ENCODE data around the gene MRNIP. TPM values are rescaled to one million over a fixed set of nuclear protein-coding genes. Genes with fewer than 3 reads are reported as not detected.

Gene MRNIP
- total and polyA plus RNA-seq, 9 donors: 10.7 to 20.2 (median 15.9) TPM

GRCh38 chr5:179798771-179799643 is 59.6 kb downstream of the MRNIP start:
- H3K9me3 ChIP-seq (replicated peaks; ENCODE audit: control insufficient read depth, low read depth, low read length): no peaks in the 10 kb centered on the region
- no peak overlapping the region for H3K4me3 ChIP-seq (ENCODE audit: low read length)
- no peak for DNase-seq
- peaks cover 9% of the 10 kb centered on the region for H3K27me3 ChIP-seq (ENCODE audit: control insufficient read depth, insufficient read depth, low read length)
- H3K4me1 ChIP-seq (ENCODE audit: control insufficient read depth, insufficient read depth, low read length): peaks cover 34% of the 10 kb centered on the region
- H3K36me3 ChIP-seq (ENCODE audit: control insufficient read depth, insufficient read depth, low read length): peaks cover 45% of the 10 kb centered on the region
- 90% methylated on average over 29 of the region's 36 CpGs for WGBS (ENCODE audit: insufficient coverage)
- no peak overlapping the region for H3K27ac ChIP-seq (ENCODE audit: low read length)

GRCh38 chr5:179798144-179798770 is 60.4 kb downstream of the MRNIP start:
- WGBS (ENCODE audit: insufficient coverage): 93% methylated on average over 16 of the region's 23 CpGs
- no peak overlapping the region for H3K27ac ChIP-seq (ENCODE audit: low read length)
- H3K27me3 ChIP-seq (ENCODE audit: control insufficient read depth, insufficient read depth, low read length): peaks cover 9% of the 10 kb centered on the region
- H3K9me3 ChIP-seq (replicated peaks; ENCODE audit: control insufficient read depth, low read depth, low read length): no peaks in the 10 kb centered on the region
- H3K4me1 ChIP-seq (ENCODE audit: control insufficient read depth, insufficient read depth, low read length): peaks cover 36% of the 10 kb centered on the region
- H3K36me3 ChIP-seq (ENCODE audit: control insufficient read depth, insufficient read depth, low read length): peaks cover 45% of the 10 kb centered on the region
- H3K4me3 ChIP-seq (ENCODE audit: low read length): no peak overlapping the region
- DNase-seq: no peak

- peaks cover 45% of the 10 kb centered on the region for H3K36me3 ChIP-seq (ENCODE audit: control insufficient read depth, insufficient read depth, low read length)
- H3K4me1 ChIP-seq (ENCODE audit: control insufficient read depth, insufficient read depth, low read length): peaks cover 37% of the 10 kb centered on the region
- no peaks in the 10 kb centered on the region for H3K9me3 ChIP-seq (replicated peaks; ENCODE audit: control insufficient read depth, low read depth, low read length)
- peaks cover 9% of the 10 kb centered on the region for H3K27me3 ChIP-seq (ENCODE audit: control insufficient read depth, insufficient read depth, low read length)
- DNase-seq: no peak
- no peak overlapping the region for H3K27ac ChIP-seq (ENCODE audit: low read length)
- 92% methylated on average over 30 of the region's 30 CpGs for WGBS (ENCODE audit: insufficient coverage)
- H3K4me3 ChIP-seq (ENCODE audit: low read length): no peak overlapping the region
Measured at GRCh38 chr5:179797741-179798140, 60.9 kb downstream of the MRNIP start.

- no peak for DNase-seq
- Histone ChIP-seq H3K36me3 (ENCODE audit: control insufficient read depth, insufficient read depth, low read length) (peaks cover 45% of the 10 kb centered on the region), H3K27ac (ENCODE audit: low read length) (no peak overlapping the region), H3K9me3 (replicated peaks; ENCODE audit: control insufficient read depth, low read depth, low read length) (no peaks in the 10 kb centered on the region), H3K4me1 (ENCODE audit: control insufficient read depth, insufficient read depth, low read length) (peaks cover 35% of the 10 kb centered on the region), H3K27me3 (ENCODE audit: control insufficient read depth, insufficient read depth, low read length) (peaks cover 9% of the 10 kb centered on the region), H3K4me3 (ENCODE audit: low read length) (no peak overlapping the region)
- 82% methylated on average over 15 of the region's 21 CpGs for WGBS (ENCODE audit: insufficient coverage)
Measured at GRCh38 chr5:179796877-179797608, 61.6 kb downstream of the MRNIP start.

GRCh38 chr5:179795863-179796833 is 62.5 kb downstream of the MRNIP start:
- H3K4me3 ChIP-seq (ENCODE audit: low read length): peak overlapping the region; percentile 54
- WGBS (ENCODE audit: insufficient coverage): under 1% methylated on average over 99 of the region's 113 CpGs
- peaks cover 43% of the 10 kb centered on the region for H3K36me3 ChIP-seq (ENCODE audit: control insufficient read depth, insufficient read depth, low read length)
- H3K9me3 ChIP-seq (replicated peaks; ENCODE audit: control insufficient read depth, low read depth, low read length): no peaks in the 10 kb centered on the region
- no peak overlapping the region for H3K27ac ChIP-seq (ENCODE audit: low read length)
- H3K27me3 ChIP-seq (ENCODE audit: control insufficient read depth, insufficient read depth, low read length): peaks cover 9% of the 10 kb centered on the region
- peaks cover 34% of the 10 kb centered on the region for H3K4me1 ChIP-seq (ENCODE audit: control insufficient read depth, insufficient read depth, low read length)
- peak; percentile 88 for DNase-seq

- WGBS (ENCODE audit: insufficient coverage): 6% methylated on average over 44 of the region's 53 CpGs
- H3K27ac ChIP-seq (ENCODE audit: low read length): no peak overlapping the region
- H3K27me3 ChIP-seq (ENCODE audit: control insufficient read depth, insufficient read depth, low read length): peaks cover 9% of the 10 kb centered on the region
- no peaks in the 10 kb centered on the region for H3K9me3 ChIP-seq (replicated peaks; ENCODE audit: control insufficient read depth, low read depth, low read length)
- DNase-seq: no peak
- H3K36me3 ChIP-seq (ENCODE audit: control insufficient read depth, insufficient read depth, low read length): peaks cover 34% of the 10 kb centered on the region
- H3K4me3 ChIP-seq (ENCODE audit: low read length): peak overlapping the region; percentile 31
- H3K4me1 ChIP-seq (ENCODE audit: control insufficient read depth, insufficient read depth, low read length): peaks cover 34% of the 10 kb centered on the region
Measured at GRCh38 chr5:179795049-179795862, 63.4 kb downstream of the MRNIP start.

- Histone ChIP-seq H3K36me3 (ENCODE audit: control insufficient read depth, insufficient read depth, low read length) (peaks cover 27% of the 10 kb centered on the region), H3K27me3 (ENCODE audit: control insufficient read depth, insufficient read depth, low read length) (peaks cover 9% of the 10 kb centered on the region), H3K9me3 (replicated peaks; ENCODE audit: control insufficient read depth, low read depth, low read length) (no peaks in the 10 kb centered on the region), H3K4me1 (ENCODE audit: control insufficient read depth, insufficient read depth, low read length) (peaks cover 34% of the 10 kb centered on the region), H3K27ac (ENCODE audit: low read length) (no peak overlapping the region), H3K4me3 (ENCODE audit: low read length) (peak overlapping the region; percentile 10)
- no peak for DNase-seq
- no CpG with 5 or more reads among the region's 3 CpGs for WGBS (ENCODE audit: insufficient coverage)
Measured at GRCh38 chr5:179794575-179794974, 64.0 kb downstream of the MRNIP start.

- no peak overlapping the region for H3K27ac ChIP-seq (ENCODE audit: low read length)
- H3K36me3 ChIP-seq (ENCODE audit: control insufficient read depth, insufficient read depth, low read length): peaks cover 23% of the 10 kb centered on the region
- H3K4me3 ChIP-seq (ENCODE audit: low read length): peak overlapping the region; percentile 10
- peaks cover 34% of the 10 kb centered on the region for H3K4me1 ChIP-seq (ENCODE audit: control insufficient read depth, insufficient read depth, low read length)
- no peaks in the 10 kb centered on the region for H3K9me3 ChIP-seq (replicated peaks; ENCODE audit: control insufficient read depth, low read depth, low read length)
- no peak for DNase-seq
- H3K27me3 ChIP-seq (ENCODE audit: control insufficient read depth, insufficient read depth, low read length): peaks cover 9% of the 10 kb centered on the region
- no CpG with 5 or more reads among the region's 3 CpGs for WGBS (ENCODE audit: insufficient coverage)
Measured at GRCh38 chr5:179794171-179794570, 64.4 kb downstream of the MRNIP start.

Measured in muscle of leg (tissue), 11 donors.